MM.1S (cell line): Measurements from ENCODE around the gene EIF3A.

Experiments
- DNase-seq: peaks from one replicate; pipeline ENCODE4 v3.0.0-alpha.2; 2015
- H2AFZ ChIP-seq: fragments of 300-600 bp; sonication (generic); 2 replicates; pipeline ENCODE4 v1.6.0; 2016; ENCODE audit warnings: antibody characterized with exemption, low read length
- H3F3A ChIP-seq: fragments of 300-600 bp; sonication (generic); 2 replicates; pipeline ENCODE4 v1.6.1; 2016; ENCODE audit warnings: mild to moderate bottlenecking, antibody characterized with exemption, low read length, moderate library complexity, mixed read lengths; ENCODE audit not compliant: insufficient read depth
- H3K27ac ChIP-seq: fragments of 300-600 bp; sonication (generic); 2 replicates; pipeline ENCODE4 v1.5.1; 2016; ENCODE audit warnings: mild to moderate bottlenecking, low read length
- H3K27me3 ChIP-seq: fragments of 300-600 bp; sonication (generic); replicated peaks from 2 replicates; pipeline ENCODE4 v1.6.0; 2016; ENCODE audit warnings: low read length; ENCODE audit not compliant: insufficient read depth
- H3K36me3 ChIP-seq: fragments of 300-600 bp; sonication (generic); replicated peaks from 2 replicates; pipeline ENCODE4 v1.6.1; 2016; ENCODE audit warnings: mild to moderate bottlenecking, low read length, mixed read lengths; ENCODE audit not compliant: insufficient read depth
- H3K4me1 ChIP-seq: fragments of 300-600 bp; sonication (generic); 2 replicates; pipeline ENCODE4 v1.6.1; 2016; ENCODE audit warnings: low read length, mixed read lengths
- H3K4me2 ChIP-seq: fragments of 300-600 bp; sonication (generic); 2 replicates; pipeline ENCODE4 v1.6.0; 2016; ENCODE audit warnings: low read depth, low read length
- H3K4me3 ChIP-seq: fragments of 300-600 bp; sonication (generic); 2 replicates; pipeline ENCODE4 v1.5.1; 2016; ENCODE audit warnings: low read length, mixed read lengths
- H3K79me2 ChIP-seq: fragments of 300-600 bp; sonication (generic); 2 replicates; pipeline ENCODE4 v1.6.1; 2016; ENCODE audit warnings: mixed run types, low read length, mixed read lengths
- H3K9ac ChIP-seq: fragments of 300-600 bp; sonication (generic); 2 replicates; pipeline ENCODE4 v1.6.1; 2016; ENCODE audit warnings: low read length, mixed read lengths
- H3K9me2 ChIP-seq: fragments of 300-600 bp; sonication (generic); replicated peaks from 2 replicates; pipeline ENCODE4 v1.6.1; 2016; ENCODE audit warnings: mild to moderate bottlenecking, low read length, mixed read lengths; ENCODE audit not compliant: insufficient read depth
- H3K9me3 ChIP-seq: fragments of 300-600 bp; sonication (generic); replicated peaks from 2 replicates; pipeline ENCODE4 v1.6.1; 2016; ENCODE audit warnings: mild to moderate bottlenecking, low read length, mixed read lengths; ENCODE audit not compliant: insufficient read depth
- H4K20me1 ChIP-seq: fragments of 300-600 bp; sonication (generic); 2 replicates; pipeline ENCODE4 v1.6.1; 2016; ENCODE audit warnings: mild to moderate bottlenecking, low read length, moderate library complexity, mixed read lengths; ENCODE audit not compliant: insufficient read depth
- CTCF ChIP-seq: fragments of 300-600 bp; sonication (generic); IDR thresholded peaks from 2 replicates; pipeline ENCODE4 v1.5.1; 2016; ENCODE audit warnings: antibody characterized with exemption, low read length, mixed read lengths
- EZH2 ChIP-seq: fragments of 300-600 bp; sonication (generic); optimal IDR thresholded peaks from 2 replicates; pipeline ENCODE3; 2017; ENCODE audit warnings: low read depth, mild to moderate bottlenecking, antibody characterized with exemption, low read length, mixed read lengths
- EZH2phosphoT487 ChIP-seq: fragments of 300-600 bp; sonication (generic); IDR thresholded peaks from 2 replicates; pipeline ENCODE4 v1.6.1; 2018; ENCODE audit warnings: antibody characterized with exemption, low read length

Gene EIF3A

DNA sequence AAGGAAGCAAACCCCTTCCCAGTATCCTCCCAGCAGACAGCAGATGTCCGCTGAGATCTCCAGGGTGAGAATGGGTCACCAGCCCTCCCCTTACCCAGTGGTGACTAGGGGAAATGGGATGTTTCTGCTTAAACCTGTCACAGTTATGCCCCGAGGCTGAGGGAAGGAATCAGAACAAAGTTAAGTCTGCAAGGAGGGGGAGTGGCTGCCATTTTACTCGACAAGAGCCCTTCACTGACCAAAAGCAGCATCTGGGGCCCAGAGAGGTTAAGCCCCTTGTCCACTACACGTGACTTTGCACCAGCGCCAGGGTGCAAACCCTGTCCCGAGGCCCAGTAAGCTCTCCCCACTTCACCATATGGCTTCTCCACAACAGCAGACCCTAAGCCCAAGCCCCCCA is 55.7 kb downstream of the EIF3A start:
- Histone ChIP-seq H3K27ac (no peak overlapping the region), H3K79me2 (no peaks in the 10 kb centered on the region), H3K9ac (no peak overlapping the region), H3K9me2 (no peaks in the 10 kb centered on the region), H2AFZ (no peak overlapping the region), H3K4me1 (no peaks in the 10 kb centered on the region), H3K27me3 (no peaks in the 10 kb centered on the region), H3K9me3 (no peaks in the 10 kb centered on the region), H3K4me3 (no peak overlapping the region), H4K20me1 (no peaks in the 10 kb centered on the region), H3K4me2 (no peak overlapping the region), H3F3A (no peaks in the 10 kb centered on the region), H3K36me3 (no peaks in the 10 kb centered on the region)
- DNase-seq = no peak
- TF ChIP-seq EZH2 (no peak), CTCF (no peak), EZH2phosphoT487 (no peak)

DNA sequence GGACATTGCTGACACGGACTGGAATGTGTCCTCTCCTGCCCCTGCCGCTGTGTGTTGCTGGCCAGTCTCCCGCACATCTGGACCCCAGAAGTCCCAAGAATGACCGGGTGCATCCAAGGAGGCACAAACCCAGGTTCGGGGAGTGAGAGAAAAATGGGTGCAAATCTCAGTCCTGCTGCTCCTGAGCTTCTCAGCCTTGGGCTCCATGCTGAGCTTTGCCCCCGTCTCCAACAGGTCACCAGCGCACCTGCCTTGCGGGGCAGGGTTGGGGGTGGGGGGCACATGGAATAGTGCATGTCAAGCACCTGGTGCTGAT is 57.1 kb downstream of the EIF3A start:
- Histone ChIP-seq H3K27ac (no peak overlapping the region), H3K4me3 (no peak overlapping the region), H3K27me3 (no peaks in the 10 kb centered on the region), H3K79me2 (no peaks in the 10 kb centered on the region), H3K4me2 (no peak overlapping the region), H3K9me3 (no peaks in the 10 kb centered on the region), H3K9me2 (no peaks in the 10 kb centered on the region), H3K4me1 (no peaks in the 10 kb centered on the region), H3K36me3 (no peaks in the 10 kb centered on the region), H4K20me1 (no peaks in the 10 kb centered on the region), H2AFZ (no peak overlapping the region), H3F3A (no peaks in the 10 kb centered on the region), H3K9ac (no peak overlapping the region)
- no peak for DNase-seq
- TF ChIP-seq EZH2 (no peak), EZH2phosphoT487 (no peak), CTCF (no peak)

DNA sequence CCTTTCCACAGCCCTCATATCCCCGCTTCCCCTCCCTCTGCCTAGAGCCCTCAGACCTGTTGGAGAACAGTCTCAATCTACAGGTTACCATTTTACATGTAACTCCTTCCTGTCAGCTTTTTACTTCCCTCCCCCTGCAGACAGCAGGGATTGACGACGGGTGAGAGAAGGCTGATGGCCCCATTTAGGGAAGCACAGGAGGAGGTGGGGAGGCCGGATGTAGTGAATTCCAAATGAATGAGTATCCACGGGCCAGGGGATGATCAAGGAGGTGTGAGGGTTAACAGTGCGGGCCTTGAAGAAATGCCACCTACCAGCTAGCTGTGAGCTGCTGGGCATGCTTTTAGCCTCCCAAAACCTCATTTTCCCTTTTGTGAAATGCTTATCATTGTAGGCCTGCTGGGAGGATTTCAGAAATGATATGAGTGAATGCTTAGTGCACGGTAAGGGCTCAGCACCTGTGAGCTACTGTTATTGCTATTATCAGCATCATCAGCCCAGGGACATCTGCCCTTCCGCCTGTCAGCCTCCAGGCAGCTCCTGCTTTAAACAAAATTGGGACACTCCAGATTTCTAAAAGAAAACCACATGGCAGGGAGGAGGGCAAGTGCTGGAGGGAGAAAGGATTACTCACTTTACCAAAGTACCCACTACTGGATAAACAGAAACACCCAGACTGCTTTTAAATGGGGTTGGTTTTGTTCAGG is 57.6 kb downstream of the EIF3A start:
- Histone ChIP-seq H4K20me1 (no peaks in the 10 kb centered on the region), H3K9me3 (no peaks in the 10 kb centered on the region), H3K27me3 (no peaks in the 10 kb centered on the region), H2AFZ (no peak overlapping the region), H3K4me3 (no peak overlapping the region), H3K27ac (no peak overlapping the region), H3F3A (no peaks in the 10 kb centered on the region), H3K9me2 (no peaks in the 10 kb centered on the region), H3K79me2 (no peaks in the 10 kb centered on the region), H3K4me1 (no peaks in the 10 kb centered on the region), H3K4me2 (no peak overlapping the region), H3K36me3 (no peaks in the 10 kb centered on the region), H3K9ac (no peak overlapping the region)
- no peak for DNase-seq
- no peak for TF ChIP-seq EZH2phosphoT487
- no peak for TF ChIP-seq EZH2
- no peak for TF ChIP-seq CTCF
